GM21529 (cell line): ENCODE results near the gene SETD1A.
"Not testable (repeated sequence)": the region's sequence is repeated elsewhere in the genome, so short reads cannot be mapped to it uniquely, and the experiment has no call there.

ENCODE experiments used
- ATAC-seq: cut with Tn5 transposase; IDR thresholded peaks from one replicate; pipeline ENCODE4 v1.9.1; 2021; ENCODE audit not compliant: unreplicated experiment

The SETD1A gene

GRCh38 chr16:31013292-31013691 is 55.7 kb downstream of the SETD1A start:
- not testable (repeated sequence) for ATAC-seq

- no peak for ATAC-seq
These were observed 58.5 kb downstream of the SETD1A start for GRCh38 chr16:31016018-31016417.

GRCh38 chr16:31017756-31018155 is 60.2 kb downstream of the SETD1A start:
- not testable (repeated sequence) for ATAC-seq

- no peak for ATAC-seq
These were observed 63.0 kb downstream of the SETD1A start for GRCh38 chr16:31020536-31020935.

- ATAC-seq = no peak
These were observed 65.1 kb downstream of the SETD1A start for GRCh38 chr16:31022544-31023251.

- no peak for ATAC-seq
These were observed 65.7 kb downstream of the SETD1A start for GRCh38 chr16:31023252-31023602.

- ATAC-seq = no peak
These were observed 66.2 kb downstream of the SETD1A start for GRCh38 chr16:31023627-31024226.

- no peak for ATAC-seq
These were observed 67.8 kb downstream of the SETD1A start for GRCh38 chr16:31025339-31025738.

GRCh38 chr16:31029272-31029671 is 71.7 kb downstream of the SETD1A start:
- no peak for ATAC-seq

- no peak for ATAC-seq
These were observed 73.7 kb downstream of the SETD1A start for GRCh38 chr16:31031276-31031675.

- ATAC-seq = peak; percentile 81
These were observed 75.5 kb downstream of the SETD1A start, which contains the start of gene STX4 for GRCh38 chr16:31032736-31033708. STX4 (plus strand) TSS chr16:31033558; CDS start chr16:31033806, 248 bp downstream.

GRCh38 chr16:31033709-31034492 is 76.3 kb downstream of the SETD1A start:
- ATAC-seq = peak; percentile 44
